Amniotic stem cell (primary cell): ENCODE data around the gene ST7L.

Experiments used
- DNase-seq: peaks from one replicate; lab custom pipeline; 2025; lab: John Stamatoyannopoulos, UW

Gene ST7L

GRCh38 chr1:112515311-112516009 is 103.5 kb downstream of the ST7L start:
- peak; percentile 46 for DNase-seq

GRCh38 chr1:112514901-112515300 is 104.0 kb downstream of the ST7L start:
- no peak for DNase-seq

GRCh38 chr1:112513112-112513870 is 105.7 kb downstream of the ST7L start:
- no peak for DNase-seq

GRCh38 chr1:112511897-112512296 is 107.0 kb downstream of the ST7L start:
- DNase-seq = no peak

- no peak for DNase-seq
Measured at GRCh38 chr1:112510340-112510739, 108.6 kb downstream of the ST7L start.

GRCh38 chr1:112509660-112510178 is 109.2 kb downstream of the ST7L start:
- DNase-seq = no peak

- no peak for DNase-seq
Measured at GRCh38 chr1:112509005-112509659, 109.8 kb downstream of the ST7L start.

GRCh38 chr1:112508278-112509004 is 110.5 kb downstream of the ST7L start, which contains the start of gene WNT2B:
WNT2B (plus strand) TSS chr1:112508965; CDS start chr1:112509263, 298 bp downstream.
- DNase-seq = no peak

- no peak for DNase-seq
Measured at GRCh38 chr1:112507921-112508277, 111.0 kb downstream of the ST7L start.

GRCh38 chr1:112507336-112507735 is 111.6 kb downstream of the ST7L start:
- no peak for DNase-seq

- DNase-seq = no peak
Measured at GRCh38 chr1:112506731-112507130, 112.2 kb downstream of the ST7L start.

GRCh38 chr1:112506306-112506705 is 112.6 kb downstream of the ST7L start:
- no peak for DNase-seq

GRCh38 chr1:112505878-112506277 is 113.1 kb downstream of the ST7L start:
- no peak for DNase-seq

- no peak for DNase-seq
Measured at GRCh38 chr1:112505400-112505785, 113.5 kb downstream of the ST7L start.

- no peak for DNase-seq
Measured at GRCh38 chr1:112504661-112505399, 114.1 kb downstream of the ST7L start.

GRCh38 chr1:112504001-112504660 is 114.8 kb downstream of the ST7L start:
- DNase-seq = no peak

- no peak for DNase-seq
Measured at GRCh38 chr1:112502826-112503225, 116.1 kb downstream of the ST7L start.

- peak; percentile 68 for DNase-seq
Measured at GRCh38 chr1:112501810-112502641, 116.9 kb downstream of the ST7L start.

- DNase-seq = no peak
Measured at GRCh38 chr1:112496290-112496689, 122.7 kb downstream of the ST7L start.

- no peak for DNase-seq
Measured at GRCh38 chr1:112493351-112493750, 125.6 kb downstream of the ST7L start.
